SK-N-SH (cell line): Measurements from ENCODE around the gene METTL21A. TPM values are rescaled to one million over a fixed set of nuclear protein-coding genes. Genes with fewer than 3 reads are reported as not detected.

Experiments used
- CTCF ChIA-PET: fragments of 300-600, 350-600 bp; formaldehyde crosslinking; extraction: SDS; loops from one replicate; lab custom pipeline; 2021; lab: Yijun Ruan, JAX
- POLR2A ChIA-PET: fragments of 350-600 bp; sonication (Branson Sonifier 250); formaldehyde crosslinking; extraction: SDS; loops from one replicate; lab custom pipeline; 2020; ENCODE audit warnings: antibody characterized with exemption, inconsistent platforms; lab: Yijun Ruan, JAX
- DNase-seq: peaks from one replicate; pipeline ENCODE4 v3.0.0; 2012
- H2AFZ ChIP-seq: fragments of 200-600 bp; sonication (generic); 2 replicates; pipeline ENCODE4 v1.8.1; 2016; ENCODE audit warnings: antibody characterized with exemption, mild to moderate bottlenecking, low read depth
- H3F3A ChIP-seq: fragments of 200-600 bp; sonication (generic); replicated peaks from 2 replicates; pipeline ENCODE3; 2016; ENCODE audit warnings: antibody characterized with exemption, mild to moderate bottlenecking; ENCODE audit not compliant: insufficient read depth
- H3K27ac ChIP-seq, 2 experiments: fragments of 200-500 bp in 1 of 2; fragments of 200-600 bp in 1 of 2; sonication (Bioruptor generic) in 1 of 2; sonication (generic), shearing (Covaris generic) in 1 of 2; 2 replicates each; pipeline versions ENCODE4 v1.5.1 to v1.6.1; 2014 to 2016; ENCODE audit warnings: low read depth in 2 of 2, inconsistent platforms in 1 of 2, low read length in 1 of 2, mild to moderate bottlenecking in 1 of 2, mixed read lengths in 1 of 2
- H3K27me3 ChIP-seq: fragments of 200-600 bp; sonication (generic), shearing (Covaris generic); 2 replicates; pipeline ENCODE4 v1.6.1; 2016; ENCODE audit warnings: mixed run types; ENCODE audit not compliant: insufficient read depth
- H3K36me3 ChIP-seq, 2 experiments: fragments of 200-500 bp in 1 of 2; fragments of 200-600 bp in 1 of 2; sonication (Bioruptor generic) in 1 of 2; sonication (generic) in 1 of 2; replicated peaks in 1 of 2; 2 replicates each; pipeline versions ENCODE3 to v1.5.1; 2014 to 2016; ENCODE audit warnings: low read length in 1 of 2, mild to moderate bottlenecking in 1 of 2; ENCODE audit not compliant: insufficient read depth in 2 of 2, control insufficient read depth in 1 of 2
- H3K4me1 ChIP-seq, 2 experiments: fragments of 200-500 bp in 1 of 2; fragments of 200-600 bp in 1 of 2; sonication (Bioruptor generic) in 1 of 2; sonication (generic), shearing (Covaris generic) in 1 of 2; 2 replicates each; pipeline versions ENCODE4 v1.5.1 to v1.6.1; 2014 to 2016; ENCODE audit warnings: low read depth in 1 of 2, low read length in 1 of 2, mixed run types in 1 of 2; ENCODE audit not compliant: insufficient read depth in 2 of 2, control insufficient read depth in 1 of 2
- H3K4me2 ChIP-seq: fragments of 200-600 bp; sonication (generic), shearing (Covaris generic); 2 replicates; pipeline ENCODE4 v1.6.1; 2017; ENCODE audit warnings: mixed run types
- H3K4me3 ChIP-seq, 2 experiments: fragments of 200-500 bp in 1 of 2; fragments of 200-600 bp in 1 of 2; sonication (Bioruptor generic) in 1 of 2; sonication (generic), shearing (Covaris generic) in 1 of 2; 2 replicates each; pipeline versions ENCODE4 v1.5.1 to v1.8.1; 2014 to 2016; ENCODE audit warnings: low read depth in 2 of 2, inconsistent platforms in 1 of 2, low read length in 1 of 2, mild to moderate bottlenecking in 1 of 2, mixed read lengths in 1 of 2, moderate library complexity in 1 of 2
- H3K79me2 ChIP-seq: fragments of 200-600 bp; sonication (generic); 2 replicates; pipeline ENCODE4 v1.8.1; 2017; ENCODE audit warnings: mild to moderate bottlenecking; ENCODE audit not compliant: insufficient read depth
- H3K9ac ChIP-seq: fragments of 200-600 bp; sonication (generic); 2 replicates; pipeline ENCODE4 v1.6.1; 2017; ENCODE audit warnings: mixed run types
- H3K9me2 ChIP-seq: fragments of 200-600 bp; sonication (generic); 2 replicates; pipeline ENCODE4 v1.6.1; 2017; ENCODE audit warnings: mixed run types
- H3K9me3 ChIP-seq: fragments of 200-600 bp; sonication (generic); 2 replicates; pipeline ENCODE4 v1.6.1; 2017; ENCODE audit warnings: mixed run types, mild to moderate bottlenecking, moderate library complexity
- H4K20me1 ChIP-seq: fragments of 200-600 bp; sonication (generic); 2 replicates; pipeline ENCODE4 v1.6.1; 2017; ENCODE audit warnings: mild to moderate bottlenecking, mixed run types; ENCODE audit not compliant: insufficient read depth
- ELF1 ChIP-seq: IDR thresholded peaks from 2 replicates; pipeline ENCODE4 v1.4.0; 2012
- EZH2phosphoT487 ChIP-seq: fragments of 200-600 bp; sonication (generic); IDR thresholded peaks from 2 replicates; pipeline ENCODE4 v1.6.1; 2017; ENCODE audit warnings: low read depth, mixed run types, mild to moderate bottlenecking, antibody characterized with exemption, moderate library complexity, borderline replicate concordance
- FOSL2 ChIP-seq: IDR thresholded peaks from 2 replicates; pipeline ENCODE4 v1.4.0; 2012; ENCODE audit warnings: low read depth, mild to moderate bottlenecking, moderate library complexity, borderline replicate concordance
- FOXM1 ChIP-seq: IDR thresholded peaks from 2 replicates; pipeline ENCODE4 v1.4.0; 2012; ENCODE audit warnings: low read depth, mild to moderate bottlenecking
- JUND ChIP-seq: IDR thresholded peaks from 2 replicates; pipeline ENCODE4 v1.4.0; 2012
- MAX ChIP-seq: IDR thresholded peaks from 2 replicates; pipeline ENCODE4 v1.4.0; 2012; ENCODE audit warnings: low read depth
- MEF2A ChIP-seq: IDR thresholded peaks from 2 replicates; pipeline ENCODE4 v1.4.0; 2012; ENCODE audit warnings: low read depth, borderline replicate concordance
- NFIC ChIP-seq: IDR thresholded peaks from 2 replicates; pipeline ENCODE4 v1.4.0; 2012; ENCODE audit warnings: borderline replicate concordance
- PBX3 ChIP-seq: IDR thresholded peaks from 2 replicates; pipeline ENCODE4; 2012
- POLR2AphosphoS5 ChIP-seq: IDR thresholded peaks from 2 replicates; pipeline ENCODE4 v1.6.1; 2012; ENCODE audit warnings: low read depth, low read length
- RAD21 ChIP-seq: IDR thresholded peaks from 2 replicates; pipeline ENCODE4 v1.6.1; 2012; ENCODE audit warnings: mild to moderate bottlenecking, low read length
- RCOR1 ChIP-seq: fragments of 150-350 bp; IDR thresholded peaks from 2 replicates; pipeline ENCODE4 v1.6.1; 2017; ENCODE audit warnings: antibody characterized with exemption, low read length
- RFX5 ChIP-seq: IDR thresholded peaks from 2 replicates; pipeline ENCODE4 v1.6.1; 2012; ENCODE audit warnings: mild to moderate bottlenecking, improper control_type of control experiment, low read length
- RXRA ChIP-seq: IDR thresholded peaks from 2 replicates; pipeline ENCODE4 v1.4.0; 2012; ENCODE audit warnings: low read depth, mild to moderate bottlenecking, borderline replicate concordance
- SIN3A ChIP-seq: IDR thresholded peaks from 2 replicates; pipeline ENCODE4 v1.6.1; 2012; ENCODE audit warnings: low read depth, mild to moderate bottlenecking, low read length, moderate library complexity, borderline replicate concordance
- SMC3 ChIP-seq: IDR thresholded peaks from 2 replicates; pipeline ENCODE4 v1.6.1; 2012; ENCODE audit warnings: low read depth, low read length, improper control_type of control experiment
- TAF1 ChIP-seq: IDR thresholded peaks from 2 replicates; pipeline ENCODE4 v1.6.1; 2012; ENCODE audit warnings: low read depth, mild to moderate bottlenecking, low read length, moderate library complexity, borderline replicate concordance
- TCF12 ChIP-seq: IDR thresholded peaks from 2 replicates; pipeline ENCODE4 v1.4.0; 2012
- TEAD4 ChIP-seq: IDR thresholded peaks from 2 replicates; pipeline ENCODE4 v1.4.0; 2012; ENCODE audit warnings: mild to moderate bottlenecking, borderline replicate concordance; ENCODE audit not compliant: insufficient read depth
- USF1 ChIP-seq: IDR thresholded peaks from 2 replicates; pipeline ENCODE4 v1.4.0; 2012; ENCODE audit warnings: low read depth, borderline replicate concordance
- WGBS: methylation state at CpG from one replicate; pipeline ENCODE4 v1.1.6; 2017; ENCODE audit warnings: low lambda C conversion rate; 5-methylcytosine and 5-hydroxymethylcytosine counted together
- polyA plus RNA-seq, 3 experiments: library from polyadenylated mRNA; depleted of rRNA; stranded (reverse); fragments of >200 nt; gene quantifications; 2 replicates each; pipeline ENCODE4 v1.2.3, GENCODE V29; 2012
- TF ChIP-seq, protein P1 (sequence below): fragments of 150-350 bp; IDR thresholded peaks from 2 replicates; pipeline ENCODE4 v1.6.1; 2017; ENCODE audit warnings: antibody characterized with exemption, low read length, low read depth, borderline replicate concordance
- TF ChIP-seq, protein P2 (sequence below): IDR thresholded peaks from 2 replicates; pipeline ENCODE4 v1.6.1; 2012; ENCODE audit warnings: mild to moderate bottlenecking, low read depth, low read length, moderate library complexity
- TF ChIP-seq, protein P3 (sequence below): IDR thresholded peaks from 2 replicates; pipeline ENCODE4 v1.4.0; 2012; ENCODE audit warnings: low read depth, borderline replicate concordance

The METTL21A gene
- polyA plus RNA-seq (2012; rRNA removed), result 18.7 and 19.4 TPM in 2 replicates
- 19.9 and 23.3 TPM in 2 replicates for polyA plus RNA-seq (2012; cell fraction: cytosol; rRNA removed)
- 9.5 and 10.2 TPM in 2 replicates for polyA plus RNA-seq (2012; cell fraction: nucleus; rRNA removed)

GRCh38 chr2:207625014-207625907 is at the start of gene METTL21A:
Gene METTL21A (minus strand): TSS chr2:207625394. CDS start chr2:207624375, 1,019 bp downstream.
- DNase-seq, result peak; percentile 93
- no peaks in the 10 kb centered on the region for H3K9me2 ChIP-seq
- H3K4me1 ChIP-seq, result peaks cover 0 to 7% of the 10 kb centered on the region in 2 experiments; a peak in 1 of 4 replicates
- H3K27ac ChIP-seq, result peak within 1 kb of the TSS; percentile 91 to 92
- 1% methylated on average over 21 of the region's 92 CpGs for WGBS
- H3K4me2 ChIP-seq, result peak within 1 kb of the TSS; percentile 91
- CTCF ChIA-PET, result interaction anchor here (0.7 to 2.5 kb wide), 26 partner anchors 10 to 891 kb away, joined by 3 to 18 read pairs (median 4); partner anchors contain the start of gene CCNYL1
- peaks cover 7 to 11% of the 10 kb centered on the region in 2 experiments for H3K36me3 ChIP-seq
- no peaks in the 10 kb centered on the region for H3K27me3 ChIP-seq
- H3K9me3 ChIP-seq, result no peaks in the 10 kb centered on the region
- H4K20me1 ChIP-seq, result no peaks in the 10 kb centered on the region
- H3K9ac ChIP-seq, result peak within 1 kb of the TSS; percentile 96
- POLR2A ChIA-PET, result interaction anchor here (0.6 to 2.1 kb wide), 12 partner anchors 10 to 1776 kb away, joined by 3 to 7 read pairs (median 4); partner anchors contain the start of genes CCNYL1, CREB1 and PLEKHM3
- peak within 1 kb of the TSS; percentile 73 to 98 for H3K4me3 ChIP-seq
- peaks cover 15% of the 10 kb centered on the region; the same call in 1 of the 2 replicates for H3K79me2 ChIP-seq
- H2AFZ ChIP-seq, result peak within 1 kb of the TSS; percentile 98
- peaks cover 13% of the 10 kb centered on the region for H3F3A ChIP-seq
- TF ChIP-seq NFIC (0 out of 2 replicates have a peak, but pooled peaks have one; percentile 4), RXRA (0 out of 2 replicates have a peak, but pooled peaks have one; percentile 24), RCOR1 (0 out of 2 replicates have a peak, but pooled peaks have one; percentile 34), USF1 (no peak), RAD21 (no peak), ELF1 (peak; percentile 52; the same call in 1 of the 2 replicates), SIN3A (peak; percentile 47; the same call in 1 of the 2 replicates), MEF2A (no peak), FOXM1 (0 out of 2 replicates have a peak, but pooled peaks have one; percentile 47), RFX5 (no peak), JUND (no peak), TCF12 (peak; percentile 32; the same call in 1 of the 2 replicates), PBX3 (no peak), EZH2phosphoT487 (no peak), POLR2AphosphoS5 (no peak), FOSL2 (no peak), TEAD4 (no peak), SMC3 (no peak), TAF1 (peak; percentile 12), MAX (peak; percentile 73; the same call in 1 of the 2 replicates)
- TF ChIP-seq, protein P1, sequence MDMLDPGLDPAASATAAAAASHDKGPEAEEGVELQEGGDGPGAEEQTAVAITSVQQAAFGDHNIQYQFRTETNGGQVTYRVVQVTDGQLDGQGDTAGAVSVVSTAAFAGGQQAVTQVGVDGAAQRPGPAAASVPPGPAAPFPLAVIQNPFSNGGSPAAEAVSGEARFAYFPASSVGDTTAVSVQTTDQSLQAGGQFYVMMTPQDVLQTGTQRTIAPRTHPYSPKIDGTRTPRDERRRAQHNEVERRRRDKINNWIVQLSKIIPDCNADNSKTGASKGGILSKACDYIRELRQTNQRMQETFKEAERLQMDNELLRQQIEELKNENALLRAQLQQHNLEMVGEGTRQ, result no peak
- TF ChIP-seq, protein P2, sequence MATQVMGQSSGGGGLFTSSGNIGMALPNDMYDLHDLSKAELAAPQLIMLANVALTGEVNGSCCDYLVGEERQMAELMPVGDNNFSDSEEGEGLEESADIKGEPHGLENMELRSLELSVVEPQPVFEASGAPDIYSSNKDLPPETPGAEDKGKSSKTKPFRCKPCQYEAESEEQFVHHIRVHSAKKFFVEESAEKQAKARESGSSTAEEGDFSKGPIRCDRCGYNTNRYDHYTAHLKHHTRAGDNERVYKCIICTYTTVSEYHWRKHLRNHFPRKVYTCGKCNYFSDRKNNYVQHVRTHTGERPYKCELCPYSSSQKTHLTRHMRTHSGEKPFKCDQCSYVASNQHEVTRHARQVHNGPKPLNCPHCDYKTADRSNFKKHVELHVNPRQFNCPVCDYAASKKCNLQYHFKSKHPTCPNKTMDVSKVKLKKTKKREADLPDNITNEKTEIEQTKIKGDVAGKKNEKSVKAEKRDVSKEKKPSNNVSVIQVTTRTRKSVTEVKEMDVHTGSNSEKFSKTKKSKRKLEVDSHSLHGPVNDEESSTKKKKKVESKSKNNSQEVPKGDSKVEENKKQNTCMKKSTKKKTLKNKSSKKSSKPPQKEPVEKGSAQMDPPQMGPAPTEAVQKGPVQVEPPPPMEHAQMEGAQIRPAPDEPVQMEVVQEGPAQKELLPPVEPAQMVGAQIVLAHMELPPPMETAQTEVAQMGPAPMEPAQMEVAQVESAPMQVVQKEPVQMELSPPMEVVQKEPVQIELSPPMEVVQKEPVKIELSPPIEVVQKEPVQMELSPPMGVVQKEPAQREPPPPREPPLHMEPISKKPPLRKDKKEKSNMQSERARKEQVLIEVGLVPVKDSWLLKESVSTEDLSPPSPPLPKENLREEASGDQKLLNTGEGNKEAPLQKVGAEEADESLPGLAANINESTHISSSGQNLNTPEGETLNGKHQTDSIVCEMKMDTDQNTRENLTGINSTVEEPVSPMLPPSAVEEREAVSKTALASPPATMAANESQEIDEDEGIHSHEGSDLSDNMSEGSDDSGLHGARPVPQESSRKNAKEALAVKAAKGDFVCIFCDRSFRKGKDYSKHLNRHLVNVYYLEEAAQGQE, result no peak
- TF ChIP-seq, protein P3, sequence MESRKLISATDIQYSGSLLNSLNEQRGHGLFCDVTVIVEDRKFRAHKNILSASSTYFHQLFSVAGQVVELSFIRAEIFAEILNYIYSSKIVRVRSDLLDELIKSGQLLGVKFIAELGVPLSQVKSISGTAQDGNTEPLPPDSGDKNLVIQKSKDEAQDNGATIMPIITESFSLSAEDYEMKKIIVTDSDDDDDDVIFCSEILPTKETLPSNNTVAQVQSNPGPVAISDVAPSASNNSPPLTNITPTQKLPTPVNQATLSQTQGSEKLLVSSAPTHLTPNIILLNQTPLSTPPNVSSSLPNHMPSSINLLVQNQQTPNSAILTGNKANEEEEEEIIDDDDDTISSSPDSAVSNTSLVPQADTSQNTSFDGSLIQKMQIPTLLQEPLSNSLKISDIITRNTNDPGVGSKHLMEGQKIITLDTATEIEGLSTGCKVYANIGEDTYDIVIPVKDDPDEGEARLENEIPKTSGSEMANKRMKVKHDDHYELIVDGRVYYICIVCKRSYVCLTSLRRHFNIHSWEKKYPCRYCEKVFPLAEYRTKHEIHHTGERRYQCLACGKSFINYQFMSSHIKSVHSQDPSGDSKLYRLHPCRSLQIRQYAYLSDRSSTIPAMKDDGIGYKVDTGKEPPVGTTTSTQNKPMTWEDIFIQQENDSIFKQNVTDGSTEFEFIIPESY, result no peak
